HG02623 (cell line): Measurements from ENCODE around the gene CEBPG.

Experiments used
- ATAC-seq: cut with Tn5 transposase; IDR thresholded peaks from one replicate; pipeline ENCODE4 v1.9.1; 2021; ENCODE audit warnings: moderate library complexity; ENCODE audit not compliant: unreplicated experiment

Gene CEBPG

DNA sequence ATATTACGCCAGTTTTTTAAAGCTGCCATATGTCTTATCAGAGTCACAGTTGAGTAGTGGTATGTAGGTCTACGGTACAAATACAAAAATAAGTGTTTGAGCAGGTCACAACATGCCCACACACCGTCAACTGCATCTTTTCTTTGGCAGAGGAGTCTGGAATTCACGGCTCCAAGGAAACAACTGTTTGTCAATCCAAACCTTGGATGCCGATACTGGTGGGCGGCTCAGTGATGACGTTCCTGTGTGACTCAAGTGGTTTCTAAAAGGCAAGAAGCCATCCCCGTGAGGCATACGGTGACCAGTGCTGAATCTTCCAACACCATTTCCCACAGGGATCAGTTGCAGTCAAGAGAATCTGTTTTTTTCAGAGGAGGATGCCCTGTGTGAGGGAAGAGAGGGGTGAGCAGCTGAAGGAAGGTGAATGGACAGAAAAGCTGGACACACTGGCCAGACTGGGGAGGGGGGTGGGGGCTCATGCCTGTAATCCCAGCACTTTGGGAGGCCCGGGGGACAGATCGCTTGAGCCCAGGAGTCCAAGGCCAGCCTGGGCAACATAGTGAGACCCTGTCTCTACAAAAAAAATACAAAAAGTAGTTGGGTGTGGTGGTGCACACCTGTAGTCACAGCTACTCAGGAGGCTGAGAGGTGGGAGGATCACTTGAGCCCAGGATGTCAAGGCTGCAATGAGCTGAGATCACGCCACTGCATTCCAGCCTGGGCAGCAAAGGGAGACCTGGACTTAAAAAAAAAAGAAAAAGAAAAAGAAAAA lies 22.8 kb upstream of the CEBPG start:
- ATAC-seq = no peak

- no peak for ATAC-seq
Measured at GRCh38 chr19:33355535-33355934, 18.0 kb upstream of the CEBPG start.

GRCh38 chr19:33357556-33357955 lies 16.0 kb upstream of the CEBPG start:
- ATAC-seq = no peak

DNA sequence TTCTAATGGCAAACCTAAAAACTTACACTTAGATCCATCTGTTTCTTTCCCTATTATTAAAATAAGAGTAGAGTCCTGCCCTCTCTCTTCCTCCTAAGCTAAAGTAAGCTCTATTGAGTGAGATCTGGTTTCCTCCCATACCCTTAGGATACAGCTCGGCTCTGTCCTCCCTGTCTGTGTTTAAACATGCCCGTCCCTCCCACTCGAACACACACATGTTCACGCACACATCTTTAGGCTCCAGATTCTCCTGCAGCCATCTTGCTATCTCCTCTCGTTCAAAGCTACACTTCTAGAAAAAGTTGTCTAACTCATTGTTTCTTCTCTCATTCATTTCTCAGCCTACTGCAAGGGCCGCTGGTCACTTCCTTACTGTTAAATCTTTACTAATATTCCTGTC lies 15.1 kb upstream of the CEBPG start:
- ATAC-seq = no peak

- no peak for ATAC-seq
Measured at GRCh38 chr19:33359581-33359980, 13.9 kb upstream of the CEBPG start.

DNA sequence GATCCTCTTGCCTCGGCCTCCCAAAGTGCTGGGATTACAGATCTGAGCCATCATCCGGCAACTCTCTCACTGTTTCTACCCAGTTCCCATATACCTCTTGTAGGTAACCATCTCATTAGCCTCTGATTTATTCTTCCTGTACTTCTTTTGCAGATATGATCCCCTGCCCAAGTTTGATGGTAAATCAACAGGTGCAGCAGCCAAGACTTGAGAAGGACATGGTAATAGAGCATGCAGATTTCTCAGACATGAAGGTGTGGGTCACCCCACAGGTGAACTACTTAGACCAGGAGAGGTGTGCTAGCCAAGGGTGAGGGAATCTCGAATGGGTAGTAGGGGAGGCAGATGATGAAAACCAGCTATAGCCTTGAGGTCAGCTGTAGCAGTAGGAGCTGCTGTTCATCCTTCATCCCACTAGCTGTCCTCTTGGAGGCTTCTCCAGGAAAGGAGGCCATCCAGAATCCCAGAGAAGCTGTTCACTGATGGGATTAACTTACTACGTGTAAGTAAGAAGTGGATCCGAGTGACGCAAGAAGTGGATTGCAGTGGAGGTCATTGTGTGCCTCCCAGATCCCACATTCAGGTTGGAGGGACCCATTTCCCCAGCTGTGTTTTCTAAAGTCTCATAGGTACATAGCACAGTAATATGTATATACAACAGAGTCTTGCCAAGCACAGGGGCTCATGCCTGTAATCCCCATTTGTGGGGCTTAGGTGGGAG lies 10.8 kb upstream of the CEBPG start:
- no peak for ATAC-seq

DNA sequence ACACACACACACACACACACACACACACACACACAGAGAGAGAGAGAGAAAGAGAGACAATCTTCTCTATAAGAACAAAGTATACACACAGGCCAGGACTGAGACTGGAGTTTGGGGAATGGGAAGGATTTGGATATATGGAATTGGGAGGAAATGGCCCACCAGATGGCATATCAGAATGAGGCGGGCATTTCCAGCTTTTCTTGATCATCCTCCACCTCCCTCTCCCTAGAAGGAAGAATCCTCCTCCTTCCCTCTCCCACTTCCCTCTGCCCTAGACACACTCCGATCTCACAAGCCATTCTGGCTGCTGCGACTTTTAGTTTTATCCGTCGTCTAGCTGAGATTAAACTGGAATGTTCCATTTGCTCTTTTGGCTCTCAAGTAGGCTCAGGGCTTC lies 10.0 kb upstream of the CEBPG start:
- no peak for ATAC-seq

DNA sequence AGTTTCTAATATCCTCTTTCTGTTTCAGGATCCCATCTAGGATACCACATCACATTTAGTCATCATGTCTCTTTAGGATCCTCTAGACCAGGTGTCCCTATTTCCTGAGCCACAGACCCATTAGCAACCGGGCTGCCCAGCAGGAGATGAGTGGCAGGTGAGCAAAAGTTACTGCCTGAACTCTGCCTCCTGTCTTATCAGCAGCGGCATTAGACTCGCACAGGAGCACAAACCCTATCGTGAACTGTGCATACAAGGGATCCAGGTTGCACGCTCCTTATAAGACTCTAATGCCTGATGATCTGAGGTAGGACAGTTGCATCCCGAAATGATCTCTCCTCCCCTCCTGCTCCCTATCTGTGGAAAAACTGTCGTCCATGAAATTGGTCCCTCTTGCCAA lies 7.8 kb upstream of the CEBPG start:
- ATAC-seq = no peak

- no peak for ATAC-seq
Measured at GRCh38 chr19:33366127-33366526, 7.4 kb upstream of the CEBPG start.

GRCh38 chr19:33366897-33367296 lies 6.6 kb upstream of the CEBPG start:
- no peak for ATAC-seq

DNA sequence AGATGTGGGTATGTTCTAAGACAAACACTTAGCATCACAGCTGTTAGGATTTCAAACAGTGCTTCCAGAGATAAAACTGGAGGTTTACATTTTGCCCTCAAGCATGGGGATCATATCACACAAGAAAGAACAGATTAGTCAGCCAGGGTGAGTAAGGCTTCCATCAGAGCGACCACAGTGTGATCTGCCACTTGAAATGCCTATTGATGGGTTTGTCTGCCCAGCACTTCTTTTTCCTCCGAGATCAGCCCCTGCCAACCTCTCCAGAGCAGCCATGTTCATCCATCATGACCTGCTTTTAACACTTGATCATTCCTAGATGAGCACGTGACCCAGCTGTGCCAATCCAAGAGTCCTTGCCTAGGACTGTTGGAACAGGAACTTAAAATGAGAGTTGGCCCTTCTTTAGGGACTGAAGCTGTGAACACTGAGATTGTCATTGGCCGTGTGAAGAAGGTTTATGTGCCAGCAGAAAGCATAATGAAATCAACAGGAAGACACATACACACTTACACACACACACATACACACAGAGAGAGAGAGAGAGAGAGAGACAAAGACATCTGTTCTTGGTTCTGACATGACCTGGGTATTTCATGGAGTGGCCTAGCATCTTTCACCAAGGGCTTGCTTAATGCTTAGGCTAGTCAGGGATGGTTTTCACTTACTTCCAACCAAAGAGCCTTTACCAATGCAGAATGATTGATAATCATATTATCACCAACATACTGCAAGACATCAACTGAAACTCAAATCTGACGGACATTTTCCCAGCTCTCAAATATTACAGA lies 5.2 kb upstream of the CEBPG start:
- ATAC-seq = no peak

- no peak for ATAC-seq
Measured at GRCh38 chr19:33370783-33371182, 2.7 kb upstream of the CEBPG start.

GRCh38 chr19:33374236-33374714 lies 766 bp downstream of the CEBPG start:
- ATAC-seq = no peak

- ATAC-seq = no peak
Measured at GRCh38 chr19:33375156-33375836, 1.8 kb downstream of the CEBPG start.

DNA sequence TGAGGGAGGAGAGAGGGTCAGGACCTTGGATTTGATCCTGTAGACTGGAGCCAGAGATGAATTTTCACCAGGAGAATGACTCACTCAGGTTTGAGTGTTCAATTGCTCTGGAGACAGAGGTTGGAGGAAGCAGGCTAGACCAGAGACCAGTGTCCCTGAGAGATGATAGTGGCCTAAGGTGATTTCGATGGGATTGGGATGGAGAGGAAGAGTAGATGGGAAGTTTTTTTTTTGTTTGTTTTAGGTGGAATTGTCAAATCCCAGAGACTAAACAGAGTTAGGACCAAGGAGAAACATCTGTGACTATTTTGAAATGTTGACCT lies 2.3 kb downstream of the CEBPG start:
- no peak for ATAC-seq

- ATAC-seq = no peak
Measured at GRCh38 chr19:33376423-33376822, 2.9 kb downstream of the CEBPG start.

DNA sequence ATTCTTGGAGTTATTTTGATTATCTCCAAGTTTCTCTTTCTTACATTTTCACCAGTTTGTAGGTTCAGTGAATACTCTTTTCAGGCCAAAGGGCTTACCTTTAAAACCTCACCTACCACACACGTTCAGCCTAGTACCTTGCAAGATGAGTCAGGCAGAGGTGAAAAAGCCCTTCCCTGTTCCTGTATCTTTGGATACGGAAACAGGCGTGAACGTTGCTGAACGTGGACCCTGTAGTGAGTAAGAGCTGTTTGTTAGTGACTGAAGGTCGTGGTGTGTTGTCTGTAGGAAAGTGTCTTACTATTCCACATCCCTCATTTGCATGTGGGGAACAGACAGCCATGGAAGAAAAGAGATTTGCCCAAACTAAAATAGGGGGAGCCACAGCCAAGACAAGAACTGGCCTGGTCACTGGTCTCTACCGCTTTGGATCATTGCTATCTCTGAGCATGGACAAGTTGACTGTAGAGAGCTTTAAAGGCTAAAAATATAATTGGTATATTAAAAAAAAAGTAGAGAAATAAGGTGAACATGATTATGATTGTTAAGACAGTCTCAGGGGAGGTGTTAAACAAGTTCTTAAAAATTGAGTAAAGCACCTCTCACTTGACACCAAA lies 3.5 kb downstream of the CEBPG start:
- no peak for ATAC-seq

DNA sequence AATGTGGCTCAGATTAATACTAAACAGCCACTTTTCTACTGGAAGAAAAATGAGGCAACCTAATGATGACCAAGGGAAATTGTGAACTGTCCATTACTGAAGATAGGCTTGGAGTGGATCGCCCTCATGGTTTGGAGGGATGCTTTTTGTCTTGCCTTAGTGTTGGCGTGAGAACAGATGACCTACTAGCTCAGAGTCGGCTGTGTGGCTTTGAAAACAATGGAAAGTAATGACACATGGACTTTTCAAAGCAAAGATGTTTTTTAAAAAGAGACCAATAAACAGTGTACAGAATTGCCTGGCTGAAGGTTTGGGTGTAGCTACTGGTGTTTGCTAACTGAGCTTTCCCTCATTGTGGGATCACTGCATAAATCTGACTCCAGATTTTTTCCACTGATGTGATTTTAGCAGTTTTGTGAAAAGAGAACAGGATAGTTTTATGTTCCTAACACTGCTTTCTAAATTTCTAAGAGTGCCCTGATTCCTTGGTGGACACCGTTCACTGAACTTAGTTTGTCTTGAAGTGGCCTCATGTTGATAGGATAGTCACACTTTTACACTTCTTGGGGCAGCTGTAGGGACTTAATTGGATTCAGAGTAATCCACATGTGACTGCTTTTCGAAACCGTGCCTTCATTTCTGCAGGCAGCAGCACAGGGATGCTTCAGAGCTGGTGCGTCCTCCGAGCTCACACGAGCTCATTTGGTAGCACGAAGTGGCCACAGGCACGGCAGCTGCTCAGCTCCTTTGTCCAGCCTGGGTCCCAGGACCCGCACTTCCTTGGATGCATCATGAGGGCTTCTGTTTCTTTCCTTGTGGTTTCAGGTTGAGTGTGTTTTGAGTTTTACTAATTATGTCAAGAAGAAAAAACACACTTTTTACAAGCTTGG lies 4.3 kb downstream of the CEBPG start:
- no peak for ATAC-seq

DNA sequence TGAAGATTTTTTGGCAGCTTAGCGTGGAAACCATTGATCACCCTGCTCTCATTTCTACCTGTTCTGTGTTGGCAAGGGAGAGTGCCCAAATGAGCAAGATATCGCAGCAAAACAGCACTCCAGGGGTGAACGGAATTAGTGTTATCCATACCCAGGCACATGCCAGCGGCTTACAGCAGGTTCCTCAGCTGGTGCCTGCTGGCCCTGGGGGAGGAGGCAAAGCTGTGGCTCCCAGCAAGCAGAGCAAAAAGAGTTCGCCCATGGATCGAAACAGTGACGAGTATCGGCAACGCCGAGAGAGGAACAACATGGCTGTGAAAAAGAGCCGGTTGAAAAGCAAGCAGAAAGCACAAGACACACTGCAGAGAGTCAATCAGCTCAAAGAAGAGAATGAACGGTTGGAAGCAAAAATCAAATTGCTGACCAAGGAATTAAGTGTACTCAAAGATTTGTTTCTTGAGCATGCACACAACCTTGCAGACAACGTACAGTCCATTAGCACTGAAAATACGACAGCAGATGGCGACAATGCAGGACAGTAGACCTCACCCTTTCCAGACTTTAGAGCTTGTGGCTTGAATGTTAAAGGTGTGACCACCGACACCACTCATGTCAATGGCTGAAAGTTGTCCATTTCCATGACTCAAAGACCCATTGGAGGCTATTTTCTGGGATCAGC lies 5.8 kb downstream of the CEBPG start:
- no peak for ATAC-seq
